Muscle layer of colon (tissue), 2 donors: Measurements from ENCODE around the gene THBS3.
"Not testable (repeated sequence)": the region's sequence is repeated elsewhere in the genome, so short reads cannot be mapped to it uniquely, and the experiment has no call there.

ENCODE experiments used
- H3K27ac ChIP-seq: one replicate; pipeline ENCODE4 v1.7.0; 2013; ENCODE audit warnings: low read depth, mild to moderate bottlenecking, low read length, moderate library complexity
- H3K27me3 ChIP-seq, 2 donors: one replicate each; pipeline ENCODE4 v1.7.0; 2013; ENCODE audit warnings: low read length in 2 of 2, mild to moderate bottlenecking in 2 of 2; ENCODE audit not compliant: insufficient read depth in 2 of 2, control insufficient read depth in 1 of 2
- H3K36me3 ChIP-seq: one replicate; pipeline ENCODE4 v1.7.0; 2013; ENCODE audit warnings: mild to moderate bottlenecking, low read length; ENCODE audit not compliant: insufficient read depth
- H3K4me1 ChIP-seq: one replicate; pipeline ENCODE4 v1.7.0; 2013; ENCODE audit warnings: mild to moderate bottlenecking, low read length; ENCODE audit not compliant: insufficient read depth
- H3K4me3 ChIP-seq, 2 donors: one replicate each; pipeline ENCODE4 v1.7.0; 2013; ENCODE audit warnings: low read length in 2 of 2, low read depth in 1 of 2, mild to moderate bottlenecking in 1 of 2, moderate library complexity in 1 of 2
- H3K9ac ChIP-seq: one replicate; pipeline ENCODE4 v1.7.0; 2013; ENCODE audit warnings: low read length
- H3K9me3 ChIP-seq: one replicate; pipeline ENCODE4 v1.7.0; 2013; ENCODE audit warnings: mild to moderate bottlenecking, low read length
- donor health status: abdominal sarcoma.
- donor health status: Adenocarcinoma of cecum.

The THBS3 gene

DNA sequence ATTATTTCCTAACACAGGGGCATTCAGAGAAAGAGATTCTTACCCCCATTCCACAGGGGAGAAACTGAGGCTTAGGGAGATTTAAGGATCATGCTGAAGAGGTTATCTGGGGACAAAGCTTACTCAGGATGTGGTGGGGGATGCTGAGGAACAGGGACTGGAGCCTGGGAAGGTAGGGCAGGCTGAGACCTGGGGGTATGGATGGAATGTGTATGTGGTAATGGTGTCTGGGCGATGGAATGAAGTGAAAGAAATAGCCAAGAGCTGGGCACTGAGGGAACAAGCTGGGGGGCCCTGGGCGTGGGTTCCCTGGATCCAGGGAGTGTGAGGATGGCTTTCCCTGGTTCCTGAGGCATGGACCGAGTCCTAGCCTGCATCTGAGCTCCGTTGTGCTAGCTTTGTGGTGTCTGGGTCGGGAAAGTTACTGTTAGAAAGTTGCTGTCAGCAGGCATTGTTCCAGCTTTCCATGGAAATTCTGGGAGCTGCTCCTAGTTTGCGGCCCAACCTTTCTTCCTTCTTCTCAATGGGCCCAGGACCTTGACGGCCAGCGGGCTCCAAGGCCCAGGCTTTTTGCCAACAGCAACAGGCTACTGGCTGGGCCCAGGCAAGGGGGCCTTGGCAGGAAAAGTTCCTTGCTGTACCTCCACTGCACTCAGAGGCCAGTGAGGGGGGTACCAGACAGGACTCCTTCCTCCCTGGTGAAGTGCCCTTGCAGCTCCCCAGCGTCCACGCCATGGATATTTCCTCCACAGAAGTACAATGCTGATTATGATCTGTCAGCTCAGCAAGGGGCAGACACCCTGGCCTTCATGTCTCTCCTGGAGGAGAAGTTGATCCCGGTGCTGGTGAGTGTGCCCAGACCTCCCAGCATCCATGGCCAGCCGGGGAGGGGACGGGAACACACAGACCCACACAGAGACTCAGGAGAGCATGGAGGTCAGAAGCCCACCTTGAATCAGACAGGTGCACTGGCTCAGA lies 24.6 kb upstream of the THBS3 start:
- H3K4me3 ChIP-seq, H3K27me3 ChIP-seq: not testable (repeated sequence)
- H3K27ac ChIP-seq = peak overlapping the region; percentile 52

DNA sequence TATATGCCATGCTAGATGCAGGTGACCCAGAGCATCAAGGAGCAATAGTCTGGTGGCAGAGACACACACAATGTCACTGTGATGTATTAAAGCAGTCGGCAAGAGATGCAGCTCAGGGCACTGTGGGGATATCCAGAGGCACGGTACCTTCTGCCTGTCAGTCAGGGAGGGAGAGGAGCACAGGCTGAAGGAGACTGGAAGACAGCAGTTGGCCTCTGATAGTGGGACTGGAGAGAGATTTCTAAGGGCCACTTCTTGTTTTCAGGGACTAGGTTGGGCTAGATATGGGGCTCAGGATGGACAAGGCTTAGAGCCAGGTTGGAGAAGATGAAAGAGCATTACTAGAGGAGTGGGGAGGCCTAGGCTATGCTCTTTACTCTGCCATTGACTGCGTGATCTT lies 23.6 kb upstream of the THBS3 start:
- H3K9me3 ChIP-seq, H3K27ac ChIP-seq: not testable (repeated sequence)

More for the DNA sequence above, 24.6 kb upstream of the THBS3 start:
- H3K9me3 ChIP-seq, H3K36me3 ChIP-seq, H3K9ac ChIP-seq: not testable (repeated sequence)
- peaks cover 22% of the 10 kb centered on the region for H3K4me1 ChIP-seq

DNA sequence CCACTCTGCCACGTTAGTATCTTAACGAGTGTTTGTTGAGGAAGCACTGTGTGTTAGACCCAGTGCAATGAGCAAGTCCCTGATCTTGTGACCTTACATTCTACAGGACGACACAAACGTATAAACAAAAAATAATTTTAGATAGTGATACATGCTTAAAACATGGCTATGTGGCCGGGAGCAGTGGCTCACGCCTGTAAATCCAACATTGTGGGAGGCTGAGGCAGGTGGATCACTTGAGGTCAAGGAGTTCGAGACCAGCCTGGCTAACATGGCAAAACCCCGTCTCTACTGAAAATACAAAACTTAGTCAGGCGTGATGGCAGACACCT lies 20.4 kb upstream of the THBS3 start:
- H3K27ac ChIP-seq = peak overlapping the region; percentile 62
- no peaks in the 10 kb centered on the region for H3K27me3 ChIP-seq
- H3K9me3 ChIP-seq = no peaks in the 10 kb centered on the region
- no peaks in the 10 kb centered on the region for H3K36me3 ChIP-seq
- H3K9ac ChIP-seq = peak overlapping the region; percentile 66
- peak overlapping the region; percentile 36 to 75 for H3K4me3 ChIP-seq
- peaks cover 36% of the 10 kb centered on the region for H3K4me1 ChIP-seq

More for the DNA sequence above, 23.6 kb upstream of the THBS3 start:
- not testable (repeated sequence) for H3K36me3 ChIP-seq, H3K9ac ChIP-seq, H3K4me3 ChIP-seq, H3K27me3 ChIP-seq
- H3K4me1 ChIP-seq = peaks cover 29% of the 10 kb centered on the region

GRCh38 chr1:155227261-155228095 lies 19.8 kb upstream of the THBS3 start:
- Histone ChIP-seq H3K36me3 (no peaks in the 10 kb centered on the region), H3K27ac (peak overlapping the region; percentile 62), H3K9ac (peak overlapping the region; percentile 66), H3K4me3 (peak overlapping the region; percentile 44 to 75), H3K4me1 (peaks cover 31% of the 10 kb centered on the region), H3K27me3 (no peaks in the 10 kb centered on the region), H3K9me3 (no peaks in the 10 kb centered on the region)

- peak overlapping the region; percentile 62 for H3K27ac ChIP-seq
- peak overlapping the region; percentile 44 to 75 for H3K4me3 ChIP-seq
- no peaks in the 10 kb centered on the region for H3K27me3 ChIP-seq
- H3K4me1 ChIP-seq = peaks cover 25% of the 10 kb centered on the region
- H3K9ac ChIP-seq = peak overlapping the region; percentile 26
- H3K9me3 ChIP-seq = no peaks in the 10 kb centered on the region
- H3K36me3 ChIP-seq = no peaks in the 10 kb centered on the region
Observed at GRCh38 chr1:155226910-155227260, 19.2 kb upstream of the THBS3 start.

GRCh38 chr1:155226188-155226909 lies 18.7 kb upstream of the THBS3 start:
- Histone ChIP-seq H3K27me3 (no peaks in the 10 kb centered on the region), H3K27ac (peak overlapping the region; percentile 62), H3K9ac (peak overlapping the region; percentile 26), H3K36me3 (no peaks in the 10 kb centered on the region), H3K4me3 (peak overlapping the region; percentile 44 to 75), H3K4me1 (peaks cover 21% of the 10 kb centered on the region), H3K9me3 (no peaks in the 10 kb centered on the region)

DNA sequence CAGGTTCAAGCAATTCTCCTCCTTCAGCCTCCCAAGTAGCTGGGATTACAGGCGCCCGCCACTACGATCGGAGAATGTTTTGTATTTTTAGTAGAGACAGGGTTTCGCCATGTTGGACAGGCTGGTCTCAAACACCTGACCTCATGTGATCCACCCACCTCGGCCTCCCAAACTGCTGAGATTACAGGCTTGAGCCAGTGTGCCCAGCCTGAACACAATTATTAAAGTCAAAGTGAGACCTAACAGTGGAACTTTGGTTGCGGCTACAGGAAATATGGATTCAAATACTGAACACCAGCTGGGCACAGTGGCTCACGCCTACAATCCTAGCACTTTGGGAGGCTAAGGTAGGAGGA lies 17.7 kb upstream of the THBS3 start:
- H3K9ac ChIP-seq, H3K27me3 ChIP-seq, H3K36me3 ChIP-seq, H3K27ac ChIP-seq, H3K4me3 ChIP-seq, H3K9me3 ChIP-seq: not testable (repeated sequence)
- peaks cover 21% of the 10 kb centered on the region for H3K4me1 ChIP-seq

DNA sequence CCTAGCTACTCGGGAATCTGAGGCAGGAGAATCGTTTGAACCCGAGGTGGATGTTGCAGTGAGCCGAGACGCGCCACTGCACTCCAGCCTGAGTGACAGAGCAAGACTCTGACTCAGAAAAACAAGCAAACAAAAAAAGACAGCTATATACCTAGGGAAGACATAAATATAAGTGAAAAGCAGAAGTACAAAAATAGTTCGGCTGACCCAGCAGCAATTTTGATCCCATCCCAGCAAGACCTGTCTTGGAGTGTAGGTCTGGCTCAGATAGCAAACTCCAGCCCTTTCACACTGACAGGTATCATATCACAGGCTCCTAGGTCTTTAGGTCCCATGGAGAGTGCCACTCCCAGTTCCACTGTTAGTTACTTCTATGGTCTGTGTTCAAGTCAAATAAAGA lies 15.3 kb upstream of the THBS3 start:
- Histone ChIP-seq H3K27me3 (no peaks in the 10 kb centered on the region), H3K4me3 (no peak overlapping the region), H3K4me1 (peaks cover 23% of the 10 kb centered on the region), H3K9me3 (no peaks in the 10 kb centered on the region), H3K36me3 (no peaks in the 10 kb centered on the region), H3K27ac (no peak overlapping the region), H3K9ac (no peak overlapping the region)

GRCh38 chr1:155220211-155220965 lies 12.7 kb upstream of the THBS3 start:
- not testable (repeated sequence) for H3K27ac ChIP-seq

GRCh38 chr1:155219592-155220031 lies 11.9 kb upstream of the THBS3 start:
- no peaks in the 10 kb centered on the region for H3K9me3 ChIP-seq
- no peak overlapping the region for H3K27ac ChIP-seq
- no peaks in the 10 kb centered on the region for H3K36me3 ChIP-seq
- H3K4me1 ChIP-seq = peaks cover 6% of the 10 kb centered on the region
- no peaks in the 10 kb centered on the region for H3K27me3 ChIP-seq
- H3K9ac ChIP-seq = no peak overlapping the region
- H3K4me3 ChIP-seq = peak overlapping the region in 1 of 2 donors; percentile 32

More at GRCh38 chr1:155220211-155220965, 12.7 kb upstream of the THBS3 start:
- H3K9ac ChIP-seq, H3K4me3 ChIP-seq, H3K36me3 ChIP-seq, H3K4me1 ChIP-seq, H3K27me3 ChIP-seq, H3K9me3 ChIP-seq: not testable (repeated sequence)
